IMR-90 (cell line): ENCODE data around the gene OPHN1.

Experiments
- BHLHE40 ChIP-seq: fragments of 150-350 bp; IDR thresholded peaks from 2 replicates; pipeline ENCODE4 v1.6.1; 2016; ENCODE audit warnings: mild to moderate bottlenecking, low read depth, low read length
- CEBPB ChIP-seq: IDR thresholded peaks from 2 replicates; pipeline ENCODE4 v1.6.1; 2012; ENCODE audit warnings: low read depth, low read length, improper control_type of control experiment
- CTCF ChIP-seq: conservative IDR thresholded peaks from 2 replicates; pipeline ENCODE4 v1.5.1; 2012; ENCODE audit warnings: mild to moderate bottlenecking, low read depth, low read length, improper control_type of control experiment
- ELK1 ChIP-seq: fragments of 150-350 bp; IDR thresholded peaks from 2 replicates; pipeline ENCODE4 v1.6.1; 2016; ENCODE audit warnings: low read depth, mild to moderate bottlenecking, low read length, moderate library complexity, borderline replicate concordance
- FOS ChIP-seq: fragments of 150-350 bp; IDR thresholded peaks from 2 replicates; pipeline ENCODE4 v1.6.1; 2016; ENCODE audit warnings: low read depth, low read length
- MAZ ChIP-seq: IDR thresholded peaks from 2 replicates; pipeline ENCODE4 v1.6.1; 2012; ENCODE audit warnings: low read depth, mild to moderate bottlenecking, low read length, improper control_type of control experiment, moderate library complexity, borderline replicate concordance
- POLR2A ChIP-seq: IDR thresholded peaks from 2 replicates; pipeline ENCODE4 v1.6.1; 2012; ENCODE audit warnings: mild to moderate bottlenecking, low read depth, low read length
- RAD21 ChIP-seq: IDR thresholded peaks from 2 replicates; pipeline ENCODE4 v1.6.1; 2012; ENCODE audit warnings: low read length, improper control_type of control experiment
- RFX5 ChIP-seq: IDR thresholded peaks from 2 replicates; pipeline ENCODE4 v1.8.0; 2012; ENCODE audit warnings: low read depth, mild to moderate bottlenecking, low read length, moderate library complexity
- SMC3 ChIP-seq: fragments of 150-350 bp; IDR thresholded peaks from 2 replicates; pipeline ENCODE4 v1.6.1; 2016; ENCODE audit warnings: low read depth, mild to moderate bottlenecking, antibody characterized with exemption, low read length, moderate library complexity
- USF2 ChIP-seq: fragments of 150-350 bp; IDR thresholded peaks from 2 replicates; pipeline ENCODE4 v1.6.1; 2017; ENCODE audit warnings: mild to moderate bottlenecking, antibody characterized with exemption, low read length, low read depth

- no peak for TF ChIP-seq CTCF
- TF ChIP-seq ELK1 = no peak
- TF ChIP-seq POLR2A = no peak
- TF ChIP-seq RAD21 = no peak
- no peak for TF ChIP-seq RFX5
- TF ChIP-seq CEBPB = no peak
- no peak for TF ChIP-seq BHLHE40
- TF ChIP-seq USF2 = no peak
- no peak for TF ChIP-seq MAZ
- TF ChIP-seq SMC3 = no peak
- no peak for TF ChIP-seq FOS
Observed at GRCh38 chrX:68439341-68439740, 6.0 kb upstream of the OPHN1 start.
